Measurements from ENCODE around the gene CLCN5.

DNA sequence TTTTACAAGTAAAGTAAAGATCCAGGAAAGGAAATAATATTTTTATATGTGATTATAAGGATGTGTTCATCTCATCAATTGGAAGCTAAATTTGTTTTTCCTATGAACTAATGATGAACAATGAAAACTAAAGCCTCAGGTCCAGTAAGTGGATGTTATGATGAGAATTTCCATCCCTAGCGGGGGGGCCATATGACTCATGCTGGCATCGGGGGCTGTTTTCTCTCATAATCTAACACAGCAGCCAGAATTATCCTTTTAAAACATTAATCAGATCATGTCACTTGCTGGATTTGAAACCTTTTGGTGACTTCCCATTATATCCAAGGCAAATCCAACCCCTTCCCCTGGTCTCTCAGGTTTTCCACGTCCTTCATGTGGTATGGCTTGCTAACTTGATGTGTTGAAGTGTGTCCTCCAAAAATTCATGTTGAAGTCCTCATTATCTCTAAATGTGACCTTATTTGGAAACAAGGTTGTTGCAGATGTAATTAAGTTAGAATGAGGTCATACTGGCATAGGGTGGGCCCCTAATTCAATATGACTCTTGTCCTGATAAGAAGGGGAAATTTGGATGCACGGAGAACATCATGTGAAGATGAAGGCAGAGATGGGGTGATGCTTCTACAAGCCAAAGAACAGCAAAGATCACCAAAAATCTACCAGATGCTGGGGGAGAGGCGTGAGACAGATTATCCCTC, 181.6 kb downstream of the CLCN5 start:
- TF ChIP-seq POLR2A (IDR thresholded peaks at IDR 0.05), result no peak
- TF ChIP-seq, protein P1, sequence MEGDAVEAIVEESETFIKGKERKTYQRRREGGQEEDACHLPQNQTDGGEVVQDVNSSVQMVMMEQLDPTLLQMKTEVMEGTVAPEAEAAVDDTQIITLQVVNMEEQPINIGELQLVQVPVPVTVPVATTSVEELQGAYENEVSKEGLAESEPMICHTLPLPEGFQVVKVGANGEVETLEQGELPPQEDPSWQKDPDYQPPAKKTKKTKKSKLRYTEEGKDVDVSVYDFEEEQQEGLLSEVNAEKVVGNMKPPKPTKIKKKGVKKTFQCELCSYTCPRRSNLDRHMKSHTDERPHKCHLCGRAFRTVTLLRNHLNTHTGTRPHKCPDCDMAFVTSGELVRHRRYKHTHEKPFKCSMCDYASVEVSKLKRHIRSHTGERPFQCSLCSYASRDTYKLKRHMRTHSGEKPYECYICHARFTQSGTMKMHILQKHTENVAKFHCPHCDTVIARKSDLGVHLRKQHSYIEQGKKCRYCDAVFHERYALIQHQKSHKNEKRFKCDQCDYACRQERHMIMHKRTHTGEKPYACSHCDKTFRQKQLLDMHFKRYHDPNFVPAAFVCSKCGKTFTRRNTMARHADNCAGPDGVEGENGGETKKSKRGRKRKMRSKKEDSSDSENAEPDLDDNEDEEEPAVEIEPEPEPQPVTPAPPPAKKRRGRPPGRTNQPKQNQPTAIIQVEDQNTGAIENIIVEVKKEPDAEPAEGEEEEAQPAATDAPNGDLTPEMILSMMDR (IDR thresholded peaks at IDR 0.05), result no peak
- TF ChIP-seq EP300 (IDR thresholded peaks at IDR 0.05), result no peak
